GM12891 (cell line): Measurements from ENCODE around the gene RTTN.

Source experiments
- PAX5 ChIP-seq: IDR thresholded peaks from 2 replicates; pipeline ENCODE4 v1.6.1; 2011; ENCODE audit warnings: low read length, moderate library complexity, mild to moderate bottlenecking; ENCODE audit not compliant: insufficient read depth, severe bottlenecking
- POLR2A ChIP-seq: IDR thresholded peaks from 2 replicates; pipeline ENCODE4 v1.6.1; 2011; ENCODE audit warnings: low read depth, low read length, control low read depth
- POLR2AphosphoS5 ChIP-seq: IDR thresholded peaks from 2 replicates; pipeline ENCODE4 v1.6.1; 2011; ENCODE audit warnings: low read depth, low read length, control low read depth
- TAF1 ChIP-seq: IDR thresholded peaks from 2 replicates; pipeline ENCODE4 v1.6.1; 2011; ENCODE audit warnings: low read depth, low read length, control low read depth

GRCh38 chr18:70250781-70251180, 45.3 kb upstream of the RTTN start:
- no peak for TF ChIP-seq POLR2A
- TF ChIP-seq POLR2AphosphoS5 = no peak
- no peak for TF ChIP-seq TAF1
- no peak for TF ChIP-seq PAX5
